K562 (cell line): ENCODE data around the gene PPP6R3.

ENCODE experiments used
- CHD2 ChIP-seq: IDR thresholded peaks from 2 replicates; pipeline ENCODE4 v1.6.1; 2011; ENCODE audit warnings: low read depth, low read length
- TF ChIP-seq, protein P1 (sequence below): sonication (generic); formaldehyde crosslinking; IDR thresholded peaks from 2 replicates; pipeline ENCODE4 v1.8.0; 2022; ENCODE audit warnings: mild to moderate bottlenecking, missing genetic modification reagents
- TF ChIP-seq, protein P2 (sequence below): sonication (generic); formaldehyde crosslinking; IDR thresholded peaks from 2 replicates; pipeline ENCODE4 v1.8.0; 2022; ENCODE audit warnings: mild to moderate bottlenecking, missing genetic modification reagents, borderline replicate concordance

DNA sequence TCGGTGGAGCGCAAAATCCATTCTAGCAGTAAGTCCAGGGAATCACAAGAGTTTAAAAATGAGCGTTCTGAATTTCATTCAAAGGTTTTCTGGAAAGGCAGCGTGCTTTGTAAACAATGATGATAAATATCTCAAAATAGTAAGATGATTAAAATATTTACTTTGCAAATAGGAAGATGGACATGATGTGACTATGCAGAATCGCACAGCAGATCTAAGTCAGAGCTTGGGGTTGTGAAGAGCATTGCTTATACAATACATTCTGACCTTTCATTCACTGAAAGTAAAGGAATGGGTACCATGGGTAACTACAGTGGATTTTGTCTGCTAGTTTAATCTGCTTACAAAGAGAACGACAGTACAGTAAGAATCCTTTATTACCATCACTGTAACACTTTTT lies 77.5 kb downstream of the PPP6R3 start:
- TF ChIP-seq, protein P1, sequence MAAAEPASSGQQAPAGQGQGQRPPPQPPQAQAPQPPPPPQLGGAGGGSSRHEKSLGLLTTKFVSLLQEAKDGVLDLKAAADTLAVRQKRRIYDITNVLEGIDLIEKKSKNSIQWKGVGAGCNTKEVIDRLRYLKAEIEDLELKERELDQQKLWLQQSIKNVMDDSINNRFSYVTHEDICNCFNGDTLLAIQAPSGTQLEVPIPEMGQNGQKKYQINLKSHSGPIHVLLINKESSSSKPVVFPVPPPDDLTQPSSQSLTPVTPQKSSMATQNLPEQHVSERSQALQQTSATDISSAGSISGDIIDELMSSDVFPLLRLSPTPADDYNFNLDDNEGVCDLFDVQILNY (CRISPR knock-in tag): no peak
- no peak for TF ChIP-seq CHD2
- TF ChIP-seq, protein P2, sequence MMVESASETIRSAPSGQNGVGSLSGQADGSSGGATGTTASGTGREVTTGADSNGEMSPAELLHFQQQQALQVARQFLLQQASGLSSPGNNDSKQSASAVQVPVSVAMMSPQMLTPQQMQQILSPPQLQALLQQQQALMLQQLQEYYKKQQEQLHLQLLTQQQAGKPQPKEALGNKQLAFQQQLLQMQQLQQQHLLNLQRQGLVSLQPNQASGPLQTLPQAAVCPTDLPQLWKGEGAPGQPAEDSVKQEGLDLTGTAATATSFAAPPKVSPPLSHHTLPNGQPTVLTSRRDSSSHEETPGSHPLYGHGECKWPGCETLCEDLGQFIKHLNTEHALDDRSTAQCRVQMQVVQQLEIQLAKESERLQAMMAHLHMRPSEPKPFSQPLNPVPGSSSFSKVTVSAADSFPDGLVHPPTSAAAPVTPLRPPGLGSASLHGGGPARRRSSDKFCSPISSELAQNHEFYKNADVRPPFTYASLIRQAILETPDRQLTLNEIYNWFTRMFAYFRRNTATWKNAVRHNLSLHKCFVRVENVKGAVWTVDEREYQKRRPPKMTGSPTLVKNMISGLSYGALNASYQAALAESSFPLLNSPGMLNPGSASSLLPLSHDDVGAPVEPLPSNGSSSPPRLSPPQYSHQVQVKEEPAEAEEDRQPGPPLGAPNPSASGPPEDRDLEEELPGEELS: no peak
